Measurements from ENCODE around the gene GJB6. TPM values are rescaled to one million over a fixed set of nuclear protein-coding genes. Genes with fewer than 3 reads are reported as not detected.

GJB6 gene
- total and polyA plus RNA-seq, 2 donors (not counting 3 experiments of a cell fraction or from before 2014, with no cell fraction given) = not detected

- Histone ChIP-seq H3K4me1 (ENCODE audit: control insufficient read depth, extremely low read depth, insufficient read depth, low read length) (no peaks in the 10 kb centered on the region), H3K4me2 (ENCODE audit: insufficient read depth, low read length) (no peak overlapping the region), H4K20me1 (replicated peaks; ENCODE audit: control insufficient read depth, extremely low read depth, insufficient read depth, low read length) (no peaks in the 10 kb centered on the region), H2AFZ (ENCODE audit: low read depth, low read length) (no peak overlapping the region), H3K9me3 (replicated peaks; ENCODE audit: control insufficient read depth, insufficient read depth, low read length) (no peaks in the 10 kb centered on the region), H3K27ac (ENCODE audit: insufficient read depth, low read depth, low read length) (no peak overlapping the region), H3K4me3 (replicated peaks in 1 of 3; ENCODE audit: insufficient read depth in 1 of 3, low read depth in 1 of 3, low read length in 3 of 3) (no peak overlapping the region), H3K79me2 (ENCODE audit: control insufficient read depth, insufficient read depth, low read length) (no peaks in the 10 kb centered on the region), H3K9me1 (replicated peaks; ENCODE audit: control insufficient read depth, extremely low read depth, insufficient read depth, low read length) (no peaks in the 10 kb centered on the region), H3K36me3 (ENCODE audit: control insufficient read depth in 2 of 2, extremely low read depth in 1 of 2, insufficient read depth in 2 of 2, low read length in 2 of 2) (no peaks in the 10 kb centered on the region), H3K9ac (replicated peaks; ENCODE audit: extremely low read depth, insufficient read depth, low read length) (no peak overlapping the region), H3K27me3 (ENCODE audit: control insufficient read depth in 2 of 2, insufficient read depth in 2 of 2, low read length in 2 of 2) (peaks cover 40 to 47% of the 10 kb centered on the region in 2 experiments)
- no TSS peak for BruUV-seq (replicated peaks)
- CTCF ChIA-PET = interaction anchor here (2.0 kb wide), 1 partner anchor 10 kb away, joined by 17 read pairs; no protein-coding TSS in a partner anchor
- no peak for FAIRE-seq
- POLR2A ChIA-PET = no interaction called here
- intact Hi-C loops (cut with micrococcal nuclease) (no loop called here), dilution Hi-C loops (cut with MboI; ENCODE audit: extremely low pct_ligation_motif_present, low sequenced_read_pairs) (no loop called here)
- no peak for TF ChIP-seq GATA2 (IDR thresholded peaks at IDR 0.05; ENCODE audit: insufficient read depth, insufficient read length, low read depth, low read length)
- no peak for TF ChIP-seq POLR2A (IDR thresholded peaks at IDR 0.05; ENCODE audit: low read depth, low read length)
- TF ChIP-seq POLR2AphosphoS5 (IDR thresholded peaks at IDR 0.05; ENCODE audit: insufficient read depth, low read depth, low read length) = no peak
- TF ChIP-seq EZH2 (IDR thresholded peaks at IDR 0.05; ENCODE audit: borderline replicate concordance, low read depth, low read length, severe bottlenecking) = no peak
- TF ChIP-seq MYC (IDR thresholded peaks at IDR 0.05; ENCODE audit: low read depth, low read length) = no peak
- TF ChIP-seq, protein P1, sequence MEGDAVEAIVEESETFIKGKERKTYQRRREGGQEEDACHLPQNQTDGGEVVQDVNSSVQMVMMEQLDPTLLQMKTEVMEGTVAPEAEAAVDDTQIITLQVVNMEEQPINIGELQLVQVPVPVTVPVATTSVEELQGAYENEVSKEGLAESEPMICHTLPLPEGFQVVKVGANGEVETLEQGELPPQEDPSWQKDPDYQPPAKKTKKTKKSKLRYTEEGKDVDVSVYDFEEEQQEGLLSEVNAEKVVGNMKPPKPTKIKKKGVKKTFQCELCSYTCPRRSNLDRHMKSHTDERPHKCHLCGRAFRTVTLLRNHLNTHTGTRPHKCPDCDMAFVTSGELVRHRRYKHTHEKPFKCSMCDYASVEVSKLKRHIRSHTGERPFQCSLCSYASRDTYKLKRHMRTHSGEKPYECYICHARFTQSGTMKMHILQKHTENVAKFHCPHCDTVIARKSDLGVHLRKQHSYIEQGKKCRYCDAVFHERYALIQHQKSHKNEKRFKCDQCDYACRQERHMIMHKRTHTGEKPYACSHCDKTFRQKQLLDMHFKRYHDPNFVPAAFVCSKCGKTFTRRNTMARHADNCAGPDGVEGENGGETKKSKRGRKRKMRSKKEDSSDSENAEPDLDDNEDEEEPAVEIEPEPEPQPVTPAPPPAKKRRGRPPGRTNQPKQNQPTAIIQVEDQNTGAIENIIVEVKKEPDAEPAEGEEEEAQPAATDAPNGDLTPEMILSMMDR (IDR thresholded peaks at IDR 0.05; ENCODE audit: extremely low read depth in 1 of 2, insufficient read depth in 1 of 2, low read depth in 1 of 2, low read length in 2 of 2) = no peak
- TF ChIP-seq, protein P2, sequence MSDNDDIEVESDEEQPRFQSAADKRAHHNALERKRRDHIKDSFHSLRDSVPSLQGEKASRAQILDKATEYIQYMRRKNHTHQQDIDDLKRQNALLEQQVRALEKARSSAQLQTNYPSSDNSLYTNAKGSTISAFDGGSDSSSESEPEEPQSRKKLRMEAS (IDR thresholded peaks at IDR 0.05; ENCODE audit: insufficient read depth, insufficient read length) = no peak
- TF ChIP-seq JUN (IDR thresholded peaks at IDR 0.05; ENCODE audit: borderline replicate concordance, insufficient read depth, insufficient read length, low read depth) = no peak
- no peak for TF ChIP-seq FOS (IDR thresholded peaks at IDR 0.05; ENCODE audit: borderline replicate concordance, insufficient read depth, low read length)
- no peak for DNase-seq (ENCODE audit: low read depth, low spot score)
Measured at GRCh38 chr13:20186771-20187170, 45.3 kb downstream of the GJB6 start.
